SIG-M5 treated with dmso at 0.1 percent for 504 hours (cell line): ENCODE results near the gene UBE2Z.

Experiments used
- DNase-seq: peaks from one replicate; lab custom pipeline; 2025; ENCODE audit not compliant: unreplicated experiment; lab: John Stamatoyannopoulos, UW

Gene UBE2Z

DNA sequence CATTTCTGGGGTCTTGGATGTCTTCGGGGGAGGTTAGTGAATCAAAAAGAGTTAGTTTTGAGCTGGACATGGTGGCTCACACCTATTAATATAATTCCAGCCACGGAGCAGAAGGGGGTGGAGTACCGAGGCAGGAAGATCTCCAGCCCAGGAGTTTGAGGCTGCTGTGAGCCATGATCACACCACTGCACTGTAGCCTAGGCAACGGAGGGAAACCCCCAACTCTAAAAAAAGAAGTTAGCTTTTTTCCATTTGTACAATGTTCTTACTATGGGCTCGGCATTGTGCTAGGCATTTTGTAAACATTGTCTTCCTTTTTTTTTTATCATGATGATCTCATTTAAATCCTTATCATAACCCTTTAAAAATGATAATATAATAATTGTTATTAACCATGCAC is 44.7 kb downstream of the UBE2Z start:
- DNase-seq, result no peak

DNA sequence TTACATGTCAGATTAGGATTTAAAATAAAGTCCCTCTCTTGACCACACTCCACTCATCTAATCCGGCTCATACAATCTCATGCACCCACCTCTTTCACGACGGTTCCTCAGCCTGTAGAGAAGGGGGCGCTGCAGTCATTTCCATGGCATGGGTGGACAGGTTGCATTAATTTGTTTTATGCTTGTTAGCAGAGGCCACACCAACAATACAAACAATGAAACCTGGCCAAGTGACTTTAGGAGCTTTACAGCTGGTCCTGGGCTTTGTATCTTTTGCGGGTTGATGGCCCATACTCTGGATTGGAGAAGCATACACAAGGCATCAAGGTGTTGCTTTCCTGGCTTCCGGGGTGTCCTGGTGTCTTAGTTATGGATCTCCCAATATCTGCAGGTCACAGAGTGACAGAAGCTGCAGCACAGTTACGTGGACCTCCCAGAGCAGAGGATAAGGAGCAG is 46.1 kb downstream of the UBE2Z start:
- peak; percentile 60 for DNase-seq

DNA sequence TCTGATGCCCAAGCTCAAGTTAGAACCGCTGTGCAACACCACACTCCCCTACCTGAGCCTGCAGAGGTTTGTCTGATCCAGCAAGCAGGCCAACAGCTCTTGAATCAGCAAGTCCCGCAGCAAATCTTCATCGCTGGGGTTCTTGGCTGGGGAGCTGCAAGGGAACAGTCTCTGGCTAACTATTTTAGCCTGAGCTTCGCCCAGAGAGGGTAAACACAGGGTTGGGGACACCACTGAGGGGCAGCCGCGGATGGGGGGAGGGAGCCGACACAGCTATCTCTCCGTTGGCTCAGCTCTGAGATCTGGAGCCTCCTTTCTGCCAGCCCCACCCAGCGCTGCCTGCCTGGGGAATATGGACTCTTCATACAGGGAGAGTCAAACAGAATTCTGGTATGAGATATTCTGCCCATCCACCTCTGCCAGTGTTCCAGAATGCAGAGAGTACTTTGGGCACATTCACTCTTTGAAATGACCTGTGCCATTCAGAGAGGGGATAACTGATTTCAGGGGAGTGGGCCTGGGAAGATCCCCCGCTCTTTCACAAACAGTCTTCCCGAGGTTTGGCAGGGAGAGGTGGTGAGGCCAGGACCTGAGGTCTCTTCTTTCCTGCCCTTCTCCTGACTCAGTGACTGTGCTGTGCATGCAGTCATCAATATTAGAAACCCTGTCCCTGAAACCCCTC is 52.8 kb downstream of the UBE2Z start:
- DNase-seq, result no peak

DNA sequence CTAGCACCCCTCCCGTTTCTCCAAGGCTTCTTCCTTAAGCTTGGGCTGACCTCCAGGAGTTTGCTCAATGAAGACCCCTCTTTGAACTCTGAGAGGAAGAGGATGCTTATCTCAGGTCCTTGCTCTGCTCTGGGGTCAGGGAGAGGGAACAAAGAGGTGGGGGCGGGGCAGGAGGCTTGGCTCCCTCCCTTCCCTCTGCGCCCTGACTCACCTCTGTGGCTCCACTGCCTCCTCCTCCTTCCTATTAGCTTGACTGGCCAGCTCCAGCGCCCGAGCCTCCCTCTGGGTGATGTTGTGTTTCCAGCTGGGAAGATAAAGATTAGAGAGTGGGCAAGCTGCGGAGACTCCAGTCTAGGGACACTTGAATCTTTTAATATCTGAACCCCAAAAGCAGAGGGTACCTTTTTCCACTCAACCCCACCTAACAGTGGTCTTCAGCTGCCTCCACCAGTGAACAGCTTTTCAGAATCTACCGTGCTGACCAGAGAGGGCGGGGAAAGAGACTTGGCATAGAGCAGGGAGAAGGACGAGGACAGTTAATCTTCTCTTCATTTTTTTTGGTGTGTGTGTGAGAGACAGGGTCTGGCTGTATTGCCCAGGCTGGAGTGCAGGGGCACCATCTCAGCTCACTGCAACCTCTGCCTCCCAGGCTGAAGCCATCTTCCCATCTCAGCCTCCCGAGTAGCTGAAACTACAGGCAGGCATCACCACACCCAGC is 53.5 kb downstream of the UBE2Z start:
- no peak for DNase-seq

DNA sequence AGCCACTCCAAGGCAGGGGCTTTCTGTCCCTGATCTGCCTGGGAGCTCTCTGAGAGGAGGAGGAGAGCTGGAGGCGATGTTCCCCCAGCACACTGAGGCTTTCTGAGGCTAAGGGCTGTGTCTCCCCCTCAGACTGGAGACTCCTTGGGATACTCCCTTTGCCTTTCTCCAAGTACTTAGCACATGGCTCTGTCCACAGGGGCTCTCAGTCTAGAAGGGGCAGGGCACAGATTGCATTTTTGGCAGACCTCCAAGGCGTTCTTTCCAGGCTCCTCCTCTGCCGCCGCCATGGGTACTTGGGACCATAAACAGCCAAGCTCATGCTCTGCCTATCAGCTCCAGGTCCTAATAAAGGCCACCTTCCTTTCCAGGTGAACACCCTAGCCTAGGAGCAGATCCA is 62.0 kb downstream of the UBE2Z start:
- no peak for DNase-seq

DNA sequence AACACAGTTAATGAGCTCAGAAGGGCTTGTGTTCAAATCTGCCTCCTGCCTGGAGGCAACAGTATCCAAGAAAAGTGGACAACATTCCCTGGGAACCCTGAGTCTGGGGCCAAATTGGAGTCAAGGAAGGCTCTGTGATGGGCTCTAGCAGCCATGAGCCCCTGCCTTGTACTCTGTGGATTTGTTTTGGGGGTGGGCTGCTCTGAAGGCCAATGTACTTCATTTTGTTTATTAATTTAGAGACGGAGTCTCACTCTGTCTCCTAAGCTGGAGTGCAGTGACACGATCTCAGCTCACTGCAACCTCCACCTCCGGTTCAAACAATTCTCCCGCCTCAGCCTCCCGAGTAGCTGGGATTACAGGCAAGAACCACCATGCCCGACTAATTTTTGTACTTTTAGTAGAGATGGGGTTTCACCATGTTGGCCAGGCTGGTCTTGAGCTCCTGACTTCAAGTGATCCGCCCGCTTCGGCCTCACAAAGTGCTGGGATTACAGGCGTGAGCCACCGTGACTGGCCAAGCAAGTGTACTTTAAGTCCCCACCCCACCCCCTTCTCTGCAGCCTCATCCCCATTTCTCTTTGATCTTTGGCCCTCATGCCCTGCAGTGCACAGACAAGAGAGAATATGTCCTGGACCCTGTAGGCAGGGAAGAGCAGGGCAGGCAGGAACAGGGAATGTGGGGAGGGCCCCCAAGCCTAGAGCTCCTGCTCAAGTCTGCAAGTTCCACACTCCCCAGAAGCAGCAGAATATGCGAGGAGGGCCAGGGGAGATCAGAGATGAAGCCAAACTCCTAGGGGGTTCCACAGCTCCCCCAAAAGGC is 62.9 kb downstream of the UBE2Z start:
- DNase-seq, result no peak

DNA sequence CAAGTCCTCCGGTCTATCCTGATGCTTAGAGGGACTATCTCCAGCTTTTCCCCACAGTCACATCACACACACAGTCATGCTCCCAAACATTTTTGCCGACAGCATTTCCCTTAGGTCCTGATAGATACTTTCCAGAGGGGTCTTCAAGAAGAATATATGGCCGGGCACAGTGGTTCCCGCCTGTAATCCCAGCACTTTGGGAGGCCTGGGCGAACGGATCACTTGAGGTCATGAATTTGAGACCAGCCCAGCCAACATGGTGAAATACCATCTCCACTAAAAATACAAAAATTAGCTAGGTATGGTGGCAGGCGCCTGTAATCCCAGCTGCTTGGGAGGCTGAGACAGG is 64.5 kb downstream of the UBE2Z start:
- no peak for DNase-seq

DNA sequence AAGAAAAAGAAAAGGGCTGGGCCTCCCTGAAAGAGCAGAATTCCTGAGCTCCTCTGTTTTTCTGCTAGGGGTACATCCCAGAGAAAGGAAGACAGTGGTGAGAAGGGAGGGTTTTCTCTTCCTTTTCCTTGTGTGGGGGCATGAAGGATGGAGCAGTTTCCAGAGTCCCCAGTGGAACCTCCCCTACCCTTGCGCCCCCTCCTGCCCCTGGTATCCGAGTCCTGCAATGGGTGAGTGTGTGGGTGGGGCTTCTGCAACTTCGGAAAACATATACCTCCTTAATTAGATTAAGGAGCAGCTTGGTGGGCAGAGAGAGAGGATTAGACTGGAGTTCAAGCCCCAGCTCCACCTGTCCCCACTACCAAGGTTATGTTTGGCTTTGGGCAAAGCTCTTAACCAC is 65.6 kb downstream of the UBE2Z start:
- DNase-seq, result no peak
